H1 (cell line): ENCODE measurements around the gene GBX1. TPM values are rescaled to one million over a fixed set of nuclear protein-coding genes. Genes with fewer than 3 reads are reported as not detected.

ENCODE experiments used
- CTCF ChIA-PET: fragments of 300-600 bp; sonication (Branson Sonifier 250); formaldehyde crosslinking; loops from one replicate; lab custom pipeline; 2021; ENCODE audit not compliant: partially characterized antibody; lab: Charles Lee
- POLR2A ChIA-PET: fragments of 300-600 bp; sonication (Branson Sonifier 250); formaldehyde crosslinking; loops from one replicate; lab custom pipeline; 2021; ENCODE audit warnings: inconsistent platforms; ENCODE audit not compliant: partially characterized antibody; lab: Charles Lee
- DNase-seq, 2 experiments: peaks; one replicate each; pipeline versions ENCODE4 v3.0.0 to v3.0.0-alpha.2; 2010 to 2022; ENCODE audit warnings: low spot score in 2 of 2, low read depth in 1 of 2, mixed read lengths in 1 of 2
- FAIRE-seq: peaks from 2 replicates; lab custom pipeline; 2011; peaks lifted over from hg19 to GRCh38; lab: Jason Lieb, UNC
- H2AFZ ChIP-seq: 2 replicates; pipeline ENCODE4 v1.8.1; 2012; ENCODE audit warnings: low read length, inconsistent platforms
- H2AK5ac ChIP-seq: 2 replicates; pipeline ENCODE4 v1.6.1; 2013; ENCODE audit warnings: low read depth, low read length
- H2BK120ac ChIP-seq: replicated peaks from 2 replicates; pipeline ENCODE3; 2013; ENCODE audit warnings: low read depth, low read length, inconsistent platforms
- H2BK12ac ChIP-seq: 2 replicates; pipeline ENCODE4 v1.6.1; 2013; ENCODE audit warnings: low read depth, low read length
- H2BK15ac ChIP-seq: 2 replicates; pipeline ENCODE4 v1.6.1; 2013; ENCODE audit warnings: low read length
- H2BK20ac ChIP-seq: 2 replicates; pipeline ENCODE4 v1.6.1; 2013; ENCODE audit warnings: low read length
- H2BK5ac ChIP-seq: 2 replicates; pipeline ENCODE4 v1.6.1; 2013; ENCODE audit warnings: low read depth, low read length
- H3K14ac ChIP-seq: 2 replicates; pipeline ENCODE4 v1.6.1; 2013; ENCODE audit warnings: inconsistent platforms; ENCODE audit not compliant: insufficient read length
- H3K18ac ChIP-seq: 2 replicates; pipeline ENCODE4 v1.6.1; 2013; ENCODE audit warnings: low read length; ENCODE audit errors: extremely low read depth
- H3K23ac ChIP-seq: 2 replicates; pipeline ENCODE4 v1.6.1; 2013; ENCODE audit warnings: inconsistent platforms; ENCODE audit not compliant: insufficient read length
- H3K23me2 ChIP-seq: 2 replicates; pipeline ENCODE4 v1.6.1; 2013; ENCODE audit warnings: low read depth, low read length
- H3K27ac ChIP-seq: 2 replicates; pipeline ENCODE4 v1.6.1; 2011; ENCODE audit warnings: low read depth, low read length, inconsistent platforms
- H3K27me3 ChIP-seq, 4 experiments: replicated peaks in 1 of 4; 1 replicate in 1 of 4; 2 replicates in 3 of 4; pipeline versions ENCODE4 v1.6.1 to v1.8.1; 2011 to 2013; ENCODE audit warnings: low read length in 3 of 4, mild to moderate bottlenecking in 3 of 4, inconsistent platforms in 2 of 4, mixed read lengths in 2 of 4, moderate library complexity in 1 of 4; ENCODE audit not compliant: control insufficient read depth in 3 of 4, insufficient read depth in 3 of 4; ENCODE audit errors: extremely low read depth in 1 of 4
- H3K36me3 ChIP-seq, 4 experiments: 2 replicates each; pipeline versions ENCODE4 v1.6.1 to v1.8.1; 2011 to 2013; ENCODE audit warnings: mild to moderate bottlenecking in 4 of 4, low read length in 3 of 4, moderate library complexity in 2 of 4, control low read depth in 1 of 4, inconsistent platforms in 1 of 4; ENCODE audit not compliant: insufficient read depth in 4 of 4, control insufficient read depth in 2 of 4
- H3K4ac ChIP-seq: replicated peaks from 2 replicates; pipeline ENCODE3; 2013; ENCODE audit warnings: low read length, low read depth, mixed read lengths, inconsistent platforms; ENCODE audit not compliant: insufficient read length
- H3K4me1 ChIP-seq, 4 experiments: replicated peaks in 1 of 4; 1 replicate in 1 of 4; 2 replicates in 3 of 4; pipeline versions ENCODE4 v1.6.1 to v1.8.1; 2011 to 2013; ENCODE audit warnings: low read length in 3 of 4, inconsistent platforms in 2 of 4, mixed read lengths in 1 of 4; ENCODE audit not compliant: insufficient read depth in 4 of 4, control insufficient read depth in 3 of 4
- H3K4me2 ChIP-seq, 2 experiments: 2 replicates each; pipeline versions ENCODE4 v1.6.1 to v1.8.1; 2011 to 2013; ENCODE audit warnings: low read depth in 2 of 2, low read length in 2 of 2, control low read depth in 1 of 2, inconsistent platforms in 1 of 2, mild to moderate bottlenecking in 1 of 2; ENCODE audit not compliant: insufficient read depth in 1 of 2
- H3K4me3 ChIP-seq, 4 experiments: fragments of 200-600, 300-600 bp in 1 of 4; sonication (generic), shearing (Covaris generic), sonication (Bioruptor Twin) in 1 of 4; 2 replicates each; pipeline versions ENCODE4 v1.5.1 to v1.8.1; 2011 to 2016; ENCODE audit warnings: low read length in 4 of 4, low read depth in 3 of 4, control low read depth in 2 of 4, inconsistent platforms in 2 of 4, mild to moderate bottlenecking in 2 of 4, mixed read lengths in 1 of 4, moderate library complexity in 1 of 4; ENCODE audit not compliant: insufficient read depth in 2 of 4; ENCODE audit errors: extremely low read depth in 1 of 4
- H3K56ac ChIP-seq: replicated peaks from 2 replicates; pipeline ENCODE3; 2013; ENCODE audit warnings: low read depth, mild to moderate bottlenecking, mixed read lengths, low read length, inconsistent platforms; ENCODE audit not compliant: insufficient read length
- H3K79me1 ChIP-seq: 2 replicates; pipeline ENCODE4 v1.6.1; 2013; ENCODE audit warnings: low read depth, low read length, control low read depth
- H3K79me2 ChIP-seq, 2 experiments: 2 replicates each; pipeline versions ENCODE4 v1.6.1 to v1.8.1; 2012 to 2013; ENCODE audit warnings: low read length in 2 of 2, mild to moderate bottlenecking in 2 of 2, inconsistent platforms in 1 of 2; ENCODE audit not compliant: insufficient read depth in 2 of 2, control insufficient read depth in 1 of 2
- H3K9ac ChIP-seq, 4 experiments: replicated peaks in 1 of 4; 1 replicate in 1 of 4; 2 replicates in 3 of 4; pipeline versions ENCODE4 v1.6.1 to v1.8.1; 2011 to 2013; ENCODE audit warnings: low read depth in 3 of 4, low read length in 3 of 4, control low read depth in 2 of 4, mild to moderate bottlenecking in 2 of 4, moderate library complexity in 2 of 4, inconsistent platforms in 1 of 4; ENCODE audit errors: extremely low read depth in 1 of 4
- H3K9me3 ChIP-seq, 2 experiments: 2 replicates each; pipeline versions ENCODE4 v1.6.1 to v1.8.1; 2012 to 2013; ENCODE audit warnings: mild to moderate bottlenecking in 2 of 2, moderate library complexity in 2 of 2, control low read depth in 1 of 2, inconsistent platforms in 1 of 2, low read depth in 1 of 2, low read length in 1 of 2, mixed read lengths in 1 of 2; ENCODE audit not compliant: insufficient read depth in 2 of 2
- H4K20me1 ChIP-seq, 2 experiments: replicated peaks in 1 of 2; 2 replicates each; pipeline versions ENCODE3 to v1.8.1; 2011 to 2013; ENCODE audit warnings: inconsistent platforms in 2 of 2, low read length in 2 of 2, mild to moderate bottlenecking in 1 of 2; ENCODE audit not compliant: insufficient read depth in 2 of 2, control insufficient read depth in 1 of 2
- H4K5ac ChIP-seq: 2 replicates; pipeline ENCODE4 v1.6.1; 2013; ENCODE audit warnings: low read length, low read depth, mixed read lengths, inconsistent platforms; ENCODE audit not compliant: insufficient read length
- H4K8ac ChIP-seq: 2 replicates; pipeline ENCODE4 v1.8.0; 2013; ENCODE audit warnings: mild to moderate bottlenecking, moderate library complexity, low read length, inconsistent platforms; ENCODE audit not compliant: insufficient read depth; ENCODE audit errors: extremely low read depth
- H4K91ac ChIP-seq: replicated peaks from 2 replicates; pipeline ENCODE3; 2013; ENCODE audit warnings: low read length, mixed read lengths, inconsistent platforms; ENCODE audit not compliant: insufficient read length
- BACH1 ChIP-seq: IDR thresholded peaks from 2 replicates; pipeline ENCODE4 v1.6.1; 2012; ENCODE audit warnings: low read length, improper control_type of control experiment
- CHD1 ChIP-seq: IDR thresholded peaks from 2 replicates; pipeline ENCODE4 v1.6.1; 2012; ENCODE audit warnings: low read depth, low read length, improper control_type of control experiment
- CTBP2 ChIP-seq: IDR thresholded peaks from 2 replicates; pipeline ENCODE4 v1.7.0; 2011; ENCODE audit warnings: borderline replicate concordance, mild to moderate bottlenecking, moderate library complexity, mixed read lengths, low read length; ENCODE audit not compliant: insufficient read depth, insufficient read length
- KDM1A ChIP-seq: fragments of 200-600, 300-600 bp; sonication (generic); IDR thresholded peaks from 2 replicates; pipeline ENCODE4 v1.7.1; 2016; ENCODE audit warnings: mild to moderate bottlenecking, low read length, borderline replicate concordance
- MAX ChIP-seq: IDR thresholded peaks from 2 replicates; pipeline ENCODE4 v1.6.1; 2012; ENCODE audit warnings: inconsistent platforms
- POU5F1 ChIP-seq: IDR thresholded peaks from 2 replicates; pipeline ENCODE4 v1.6.1; 2011; ENCODE audit warnings: low read depth, mild to moderate bottlenecking, low read length, moderate library complexity
- RAD21 ChIP-seq, 2 experiments: IDR thresholded peaks in 1 of 2; conservative IDR thresholded peaks in 1 of 2; 2 replicates each; pipeline ENCODE4 v1.6.1; 2011; ENCODE audit warnings: low read depth in 2 of 2, low read length in 2 of 2, improper control_type of control experiment in 1 of 2, inconsistent platforms in 1 of 2, mild to moderate bottlenecking in 1 of 2, moderate library complexity in 1 of 2
- RFX5 ChIP-seq: IDR thresholded peaks from 2 replicates; pipeline ENCODE4 v1.6.1; 2011; ENCODE audit warnings: low read depth, low read length, improper control_type of control experiment, borderline replicate concordance
- RNF2 ChIP-seq: fragments of 200-900, 300-1000 bp; sonication (generic); IDR thresholded peaks from 2 replicates; pipeline ENCODE4 v1.7.1; 2016; ENCODE audit warnings: borderline replicate concordance, low read depth, mild to moderate bottlenecking, antibody characterized with exemption, low read length; ENCODE audit not compliant: poor library complexity, severe bottlenecking; ENCODE audit errors: missing control alignments
- SUZ12 ChIP-seq: fragments of 200-600 bp; sonication (generic); IDR thresholded peaks from 2 replicates; pipeline ENCODE4 v1.6.1; 2012; ENCODE audit warnings: mild to moderate bottlenecking, inconsistent platforms, low read length, moderate library complexity, mixed read lengths
- TBP ChIP-seq: IDR thresholded peaks from 2 replicates; pipeline ENCODE4 v1.6.1; 2011; ENCODE audit warnings: low read depth, low read length, improper control_type of control experiment
- WGBS, 2 experiments: shearing (Covaris generic) in 1 of 2; methylation state at CpG; one replicate each; pipeline versions ENCODE4 v1.1.6 to v1.1.7; 2013 to 2015; ENCODE audit warnings: low lambda C conversion rate in 2 of 2, mixed read lengths in 2 of 2, inconsistent platforms in 1 of 2, low coverage in 1 of 2, missing lambda C conversion rate in 1 of 2; ENCODE audit not compliant: insufficient replicate concordance in 2 of 2, insufficient coverage in 1 of 2, insufficient read length in 1 of 2; ENCODE audit errors: extremely low coverage in 1 of 2, missing lambda C conversion rate in 1 of 2; 5-methylcytosine and 5-hydroxymethylcytosine counted together
- polyA plus RNA-seq, 7 experiments: library from polyadenylated mRNA; depleted of rRNA in 3 of 7; stranded (reverse) in 5 of 7; unstranded in 2 of 7; fragments of >200 nt in 5 of 7; fragments of 200-250 nt in 2 of 7; gene quantifications; 1 replicate in 5 of 7; 2 replicates in 1 of 7; 4 replicates in 1 of 7; pipeline versions ENCODE4 v1.2.1 to v1.2.3, GENCODE V29; 2011 to 2013; ENCODE audit warnings: missing spikeins in 2 of 7, mixed read lengths in 2 of 7
- total RNA-seq: library from RNA; stranded (reverse); fragmentation: NEBNext Ultra II Directional; extraction: Animal tissue kit (Norgen Biotek cat#: 25700); gene quantifications from 2 replicates; pipeline ENCODE4 v1.2.1, GENCODE V29; 2021

Gene GBX1
- total and polyA plus RNA-seq, 2 of the 8 experiments (the other 6 are each of a cell fraction or from before 2014, with no cell fraction given): not detected

GRCh38 chr7:151133986-151134742 lies 33.3 kb downstream of the GBX1 start:
- Histone ChIP-seq H4K20me1 (peaks cover 7 to 19% of the 10 kb centered on the region in 2 experiments), H2BK5ac (no peak overlapping the region), H2BK20ac (no peak overlapping the region), H3K18ac (no peak overlapping the region), H2BK12ac (no peak overlapping the region), H3K9me3 (no peaks in the 10 kb centered on the region), H3K4me1 (peaks cover 7 to 19% (median 14%) of the 10 kb centered on the region in 4 experiments), H2AK5ac (no peak overlapping the region), H3K9ac (no peak overlapping the region), H3K36me3 (peaks cover 0 to 9% (median 3%) of the 10 kb centered on the region in 4 experiments; a peak in 5 of 8 replicates), H2AFZ (no peak overlapping the region), H2BK120ac (no peak overlapping the region), H3K23me2 (no peaks in the 10 kb centered on the region; the same call in 1 of the 2 replicates), H3K4ac (no peak overlapping the region), H3K4me3 (no peak overlapping the region), H2BK15ac (no peak overlapping the region), H3K27ac (no peak overlapping the region), H3K79me1 (no peaks in the 10 kb centered on the region), H3K14ac (no peak overlapping the region), H3K4me2 (no peak overlapping the region), H4K5ac (no peak overlapping the region), H3K79me2 (no peaks in the 10 kb centered on the region), H3K56ac (no peak overlapping the region), H3K23ac (no peak overlapping the region), H4K91ac (no peak overlapping the region), H3K27me3 (peaks cover 0 to 1% (median 0%) of the 10 kb centered on the region in 4 experiments; a peak in 1 of 7 replicates), H4K8ac (no peak overlapping the region)
- ChIA-PET POLR2A (interaction anchor here (1.6 kb wide), 1 partner anchor 9 kb away, joined by 4 read pairs; no protein-coding TSS in a partner anchor), CTCF (interaction anchor here (0.7 to 18.9 kb wide), 3 partner anchors 7 to 108 kb away, joined by 3 to 197 read pairs (median 4); no protein-coding TSS in a partner anchor)
- 95% methylated on average over 24 of the region's 24 CpGs; no CpG with 5 or more reads in 1 of the 2 experiments for WGBS, 2 experiments
- DNase-seq (no peak), FAIRE-seq (no peak)
- TF ChIP-seq CHD1 (no peak), RFX5 (no peak), RAD21 (IDR thresholded peaks at IDR 0.05 in 1 of 2, conservative IDR thresholded peaks at IDR 0.05 in 1 of 2; ENCODE audit: low read depth in 2 of 2, low read length in 2 of 2) (no peak), TBP (no peak), RNF2 (no peak), MAX (no peak), SUZ12 (no peak), BACH1 (no peak), KDM1A (no peak), CTBP2 (no peak), POU5F1 (no peak)
